GM15510 (cell line): ENCODE data around the gene ARHGAP26.

Experiments
- POLR2A ChIP-seq: IDR thresholded peaks from 3 replicates; pipeline ENCODE4 v1.6.1; 2011; ENCODE audit warnings: borderline replicate concordance; ENCODE audit not compliant: insufficient read length; ENCODE audit errors: extremely low read depth

The ARHGAP26 gene

GRCh38 chr5:142973932-142974331 is 203.8 kb downstream of the ARHGAP26 start:
- TF ChIP-seq POLR2A = no peak

DNA sequence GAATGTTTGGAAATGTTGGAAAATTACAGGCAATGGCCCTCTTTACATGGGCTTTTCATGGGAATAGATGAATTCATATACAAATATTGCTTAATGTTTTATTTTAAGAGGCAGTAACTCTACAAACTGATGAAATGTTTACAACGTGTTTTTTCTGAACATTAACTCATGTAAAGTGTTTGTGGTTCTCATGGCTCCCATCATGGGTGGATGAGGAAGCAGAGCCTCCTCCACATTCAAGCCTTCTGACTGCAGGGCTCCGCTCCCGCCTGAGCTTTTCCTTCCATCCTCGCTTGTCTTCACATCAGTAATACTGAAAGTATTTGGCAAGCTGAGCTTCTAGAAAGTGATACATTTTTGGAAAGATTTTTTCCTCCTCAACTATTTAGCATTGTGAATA is 204.2 kb downstream of the ARHGAP26 start:
- no peak for TF ChIP-seq POLR2A

DNA sequence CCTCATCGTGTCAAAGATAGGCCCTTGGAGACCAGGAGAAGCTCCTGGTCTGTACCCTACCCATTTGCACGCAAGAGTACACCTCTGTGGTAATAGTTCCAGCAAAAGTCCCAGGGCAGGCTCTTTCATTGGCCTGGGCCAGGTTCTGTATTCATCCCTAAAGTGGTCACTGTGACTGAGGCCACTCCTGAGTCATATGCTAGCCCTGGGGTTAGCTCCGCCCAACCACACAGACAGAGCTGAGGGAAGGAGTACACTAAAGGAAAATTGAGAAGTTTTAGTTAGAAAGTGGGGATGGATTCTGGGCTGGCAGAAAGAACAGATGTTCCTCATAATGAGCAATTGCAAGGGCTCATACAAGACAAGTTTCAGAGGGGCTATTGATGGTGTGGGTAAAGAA is 206.7 kb downstream of the ARHGAP26 start:
- no peak for TF ChIP-seq POLR2A

- no peak for TF ChIP-seq POLR2A
Measured at GRCh38 chr5:142977363-142978051, 207.3 kb downstream of the ARHGAP26 start.

DNA sequence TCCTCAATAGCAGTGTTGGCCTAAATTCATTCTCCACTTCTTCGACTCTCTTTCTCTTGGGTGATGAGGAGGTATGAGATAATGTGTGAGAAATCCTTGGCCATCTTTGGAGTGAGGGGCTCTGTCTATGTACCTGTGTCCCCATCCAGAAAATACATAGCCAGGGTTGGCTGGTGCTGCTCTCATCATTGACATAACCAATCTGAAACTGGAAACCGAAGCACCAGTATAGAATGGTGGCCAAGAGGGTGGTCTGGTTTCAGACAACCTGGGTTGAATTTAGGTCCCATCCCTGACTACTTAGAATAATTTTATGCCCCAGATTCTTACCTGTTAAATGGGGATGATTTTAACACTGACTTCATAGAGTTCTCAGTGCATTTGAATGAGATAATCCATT is 208.1 kb downstream of the ARHGAP26 start:
- no peak for TF ChIP-seq POLR2A

DNA sequence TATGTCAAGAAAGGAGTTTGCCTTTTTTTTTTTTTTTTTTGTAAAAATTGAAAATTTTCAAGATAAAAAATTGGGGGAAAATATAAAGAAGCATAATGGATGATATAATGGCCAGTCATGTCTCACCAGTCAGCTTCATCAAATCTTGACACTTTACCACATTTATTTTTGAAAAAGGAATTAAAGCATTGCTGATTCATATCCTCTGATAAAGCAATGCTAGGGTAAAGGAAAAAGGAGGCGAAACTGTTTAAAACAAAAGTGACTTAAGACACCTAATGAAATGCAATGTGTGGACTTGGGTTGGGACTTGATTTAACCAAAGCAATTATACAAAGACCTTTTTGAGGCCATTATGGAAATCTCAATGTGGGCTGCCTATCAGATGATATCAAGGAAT is 208.5 kb downstream of the ARHGAP26 start:
- no peak for TF ChIP-seq POLR2A

DNA sequence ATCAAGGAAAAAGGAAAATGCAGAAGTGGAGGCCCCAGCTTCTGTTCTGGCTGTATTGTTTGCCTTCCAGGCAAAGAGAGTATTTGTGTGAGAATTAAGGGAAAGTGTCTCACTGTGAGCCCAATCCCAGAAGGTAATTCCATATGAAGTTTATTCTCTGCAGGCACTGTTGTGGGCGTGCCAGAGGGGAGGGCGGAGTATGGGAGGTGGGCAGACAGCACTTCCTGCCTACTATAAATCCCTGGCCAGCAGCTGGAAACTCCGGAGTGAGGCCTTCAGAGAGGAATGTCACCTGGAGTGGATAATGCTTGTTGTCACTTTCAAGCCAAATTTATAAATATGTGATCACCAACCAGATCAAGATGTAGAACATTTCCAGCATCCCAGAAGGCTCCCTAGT is 209.5 kb downstream of the ARHGAP26 start:
- no peak for TF ChIP-seq POLR2A

DNA sequence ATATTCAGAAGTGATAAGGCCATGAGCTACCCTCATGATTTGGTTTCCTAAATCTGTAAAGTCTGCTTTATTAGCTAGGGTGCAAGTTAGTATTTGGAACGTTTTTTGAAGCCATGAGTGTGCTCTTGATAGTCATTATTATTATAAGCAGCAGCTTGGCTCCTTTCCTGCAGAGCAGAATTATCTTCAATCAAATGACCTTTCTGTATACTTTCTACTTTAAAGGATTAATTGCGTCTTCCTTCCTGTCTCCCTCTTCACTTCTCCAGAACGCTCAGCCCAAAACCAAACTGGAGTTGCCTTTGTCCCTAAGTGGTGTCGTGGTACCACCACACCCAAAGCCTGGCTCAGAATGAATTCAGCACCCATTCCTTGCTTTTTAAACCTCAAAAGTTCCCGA is 211.3 kb downstream of the ARHGAP26 start:
- TF ChIP-seq POLR2A = no peak

- TF ChIP-seq POLR2A = no peak
Measured at GRCh38 chr5:142981886-142982820, 212.0 kb downstream of the ARHGAP26 start.

- TF ChIP-seq POLR2A = no peak
Measured at GRCh38 chr5:142982821-142983200, 212.6 kb downstream of the ARHGAP26 start.

GRCh38 chr5:142984011-142984410 is 213.8 kb downstream of the ARHGAP26 start:
- TF ChIP-seq POLR2A = no peak

DNA sequence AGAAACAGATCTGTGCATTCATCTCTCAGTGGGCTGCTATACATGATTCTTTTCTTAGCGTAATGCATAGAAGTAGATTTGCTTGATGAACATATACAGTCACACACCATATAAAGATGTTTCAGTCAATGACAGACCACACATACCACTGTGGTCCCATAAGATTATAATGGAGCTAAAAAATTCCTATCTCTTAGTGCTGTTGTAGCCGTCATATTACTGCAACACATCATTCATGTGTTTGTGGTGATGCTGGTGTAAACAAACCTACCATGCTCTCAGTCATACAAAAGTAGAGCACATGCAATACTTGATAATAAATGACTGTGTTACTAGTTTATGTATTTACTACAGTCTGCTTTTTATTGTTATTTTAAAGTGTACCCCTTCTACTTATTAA is 214.3 kb downstream of the ARHGAP26 start:
- TF ChIP-seq POLR2A = no peak

- TF ChIP-seq POLR2A = no peak
Measured at GRCh38 chr5:142994218-142994617, 224.0 kb downstream of the ARHGAP26 start.

DNA sequence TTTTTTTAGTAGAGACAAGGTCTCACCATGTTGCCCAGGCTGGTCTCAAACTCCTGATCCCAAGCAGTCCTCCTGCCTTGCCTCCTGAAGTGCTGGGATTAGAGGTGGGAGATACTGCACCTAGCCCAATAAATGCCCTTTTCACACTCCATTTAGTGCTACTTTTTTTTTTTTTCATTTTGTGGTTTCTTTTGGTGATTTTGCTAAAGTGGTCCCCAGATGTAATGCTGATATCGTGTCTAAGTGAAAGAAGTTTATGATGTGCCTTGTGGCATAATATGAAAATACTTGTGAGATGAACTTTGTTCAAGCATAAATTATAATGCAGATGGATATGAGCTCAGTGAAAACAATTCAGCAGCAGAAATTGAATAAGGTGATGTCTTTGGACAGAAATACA is 227.4 kb downstream of the ARHGAP26 start:
- no peak for TF ChIP-seq POLR2A

DNA sequence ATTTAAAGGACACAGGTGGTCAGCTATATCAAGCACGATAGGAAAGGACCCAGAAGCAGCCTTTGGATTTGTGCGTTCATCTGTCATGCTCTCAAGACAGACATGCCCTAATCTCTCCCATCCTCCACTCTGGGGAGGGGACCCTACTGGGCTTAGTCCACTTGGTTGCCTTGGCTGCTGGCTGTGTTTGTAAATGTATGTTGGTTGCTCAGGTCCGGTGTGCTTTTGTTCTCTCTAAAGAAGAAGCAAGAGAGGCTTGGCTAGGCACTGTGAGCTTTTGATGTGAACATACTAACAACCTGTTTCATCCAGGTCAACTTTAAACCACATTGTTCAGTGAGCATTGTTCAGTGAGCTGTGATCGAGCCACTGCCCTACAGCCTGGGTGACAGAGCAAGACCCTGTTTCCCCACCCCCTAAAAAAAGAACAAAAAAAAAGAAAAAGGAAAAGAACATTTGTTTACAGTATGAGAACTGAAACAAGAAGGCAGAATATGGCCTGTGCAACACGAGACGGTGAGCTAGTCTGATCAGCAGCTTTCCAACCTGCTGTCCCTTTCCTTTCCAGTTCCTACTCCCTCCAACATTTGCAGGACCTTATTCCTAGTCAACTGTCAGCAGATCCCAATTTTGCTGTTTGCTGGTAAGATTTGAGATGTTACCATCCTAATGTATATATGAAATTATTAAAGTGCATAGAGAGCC is 228.3 kb downstream of the ARHGAP26 start:
- no peak for TF ChIP-seq POLR2A
